H9 (cell line): ENCODE results near the gene FCHSD2. TPM values are rescaled to one million over a fixed set of nuclear protein-coding genes. Genes with fewer than 3 reads are reported as not detected.

Experiments
- DNase-seq: peaks from one replicate; pipeline ENCODE4 v3.0.0-alpha.2; 2017
- H2AFZ ChIP-seq: one replicate; pipeline ENCODE4 v1.6.1; 2013; ENCODE audit warnings: mild to moderate bottlenecking, low read length, control low read depth, moderate library complexity
- H2AK5ac ChIP-seq: 2 replicates; pipeline ENCODE4 v1.6.1; 2013; ENCODE audit warnings: low read length, control low read depth, mixed read lengths; ENCODE audit not compliant: insufficient read length
- H2BK120ac ChIP-seq: one replicate; pipeline ENCODE4 v1.6.1; 2013; ENCODE audit warnings: low read depth, mild to moderate bottlenecking, low read length, control low read depth, inconsistent platforms; ENCODE audit not compliant: poor library complexity, severe bottlenecking
- H2BK12ac ChIP-seq: 2 replicates; pipeline ENCODE4 v1.6.1; 2013; ENCODE audit warnings: low read length, control low read depth, mixed read lengths, low read depth; ENCODE audit not compliant: insufficient read length
- H2BK15ac ChIP-seq: 2 replicates; pipeline ENCODE4 v1.6.1; 2013; ENCODE audit warnings: low read depth, low read length, control low read depth
- H2BK20ac ChIP-seq: one replicate; pipeline ENCODE4 v1.6.1; 2013; ENCODE audit warnings: low read depth, mild to moderate bottlenecking, low read length, control low read depth, inconsistent platforms; ENCODE audit not compliant: poor library complexity, severe bottlenecking
- H2BK5ac ChIP-seq: 2 replicates; pipeline ENCODE4 v1.6.1; 2013; ENCODE audit warnings: low read length, control low read depth, mixed read lengths; ENCODE audit not compliant: insufficient read length
- H3K14ac ChIP-seq: 2 replicates; pipeline ENCODE4 v1.6.1; 2013; ENCODE audit warnings: low read length, control low read depth; ENCODE audit not compliant: insufficient read depth
- H3K18ac ChIP-seq: 2 replicates; pipeline ENCODE4 v1.6.1; 2013; ENCODE audit warnings: low read depth, mild to moderate bottlenecking, mixed read lengths, low read length, control low read depth; ENCODE audit not compliant: insufficient read length
- H3K23ac ChIP-seq: 2 replicates; pipeline ENCODE4 v1.6.1; 2013; ENCODE audit warnings: low read length, control low read depth, mixed read lengths, low read depth; ENCODE audit not compliant: insufficient read length
- H3K23me2 ChIP-seq: 2 replicates; pipeline ENCODE4 v1.6.1; 2013; ENCODE audit warnings: low read depth, mild to moderate bottlenecking, mixed read lengths, low read length, control low read depth; ENCODE audit not compliant: insufficient read length, poor library complexity, severe bottlenecking
- H3K27ac ChIP-seq: 2 replicates; pipeline ENCODE4 v1.5.1; 2013; ENCODE audit warnings: low read length, control low read depth, mixed read lengths, low read depth; ENCODE audit not compliant: insufficient read length
- H3K27me3 ChIP-seq: 2 replicates; pipeline ENCODE4 v1.6.1; 2013; ENCODE audit warnings: low read length, control low read depth, inconsistent platforms; ENCODE audit not compliant: insufficient read depth
- H3K4ac ChIP-seq: 2 replicates; pipeline ENCODE4 v1.6.1; 2013; ENCODE audit warnings: low read depth, mild to moderate bottlenecking, control low read depth, inconsistent platforms, low read length, moderate library complexity
- H3K4me1 ChIP-seq: 2 replicates; pipeline ENCODE4 v1.6.1; 2013; ENCODE audit warnings: low read length, control low read depth, inconsistent platforms; ENCODE audit not compliant: insufficient read depth
- H3K4me2 ChIP-seq: 2 replicates; pipeline ENCODE4 v1.6.1; 2013; ENCODE audit warnings: low read length, control low read depth, mixed read lengths; ENCODE audit not compliant: insufficient read length, insufficient read depth
- H3K56ac ChIP-seq: 2 replicates; pipeline ENCODE4 v1.6.1; 2013; ENCODE audit warnings: low read depth, mild to moderate bottlenecking, mixed read lengths, low read length, control low read depth; ENCODE audit not compliant: insufficient read length
- H3K79me1 ChIP-seq: 2 replicates; pipeline ENCODE4 v1.6.1; 2013; ENCODE audit warnings: low read depth, mild to moderate bottlenecking, moderate library complexity, low read length, control low read depth, inconsistent platforms; ENCODE audit not compliant: insufficient read depth, poor library complexity, severe bottlenecking
- H3K79me2 ChIP-seq: 2 replicates; pipeline ENCODE4 v1.6.1; 2013; ENCODE audit warnings: low read length, control low read depth, inconsistent platforms; ENCODE audit not compliant: insufficient read depth
- H3K9ac ChIP-seq: 2 replicates; pipeline ENCODE4 v1.6.1; 2013; ENCODE audit warnings: low read length, control low read depth, mixed read lengths; ENCODE audit not compliant: insufficient read length; ENCODE audit errors: extremely low read depth
- H3K9me3 ChIP-seq: one replicate; pipeline ENCODE4 v1.6.1; 2013; ENCODE audit warnings: low read depth, low read length, inconsistent platforms; ENCODE audit not compliant: control insufficient read depth
- H3T11ph ChIP-seq: one replicate; pipeline ENCODE4 v1.6.1; 2013; ENCODE audit warnings: mild to moderate bottlenecking, low read length, control low read depth, inconsistent platforms
- H4K20me1 ChIP-seq: one replicate; pipeline ENCODE4 v1.6.1; 2013; ENCODE audit not compliant: control insufficient read depth, insufficient read length, insufficient read depth
- H4K5ac ChIP-seq: 2 replicates; pipeline ENCODE4 v1.6.1; 2013; ENCODE audit warnings: low read depth, mild to moderate bottlenecking, mixed read lengths, low read length, control low read depth; ENCODE audit not compliant: insufficient read length
- H4K8ac ChIP-seq: replicated peaks from 2 replicates; pipeline ENCODE4 v1.6.1; 2013; ENCODE audit warnings: low read length, control low read depth, mixed read lengths, low read depth; ENCODE audit not compliant: insufficient read length
- H4K91ac ChIP-seq: 2 replicates; pipeline ENCODE4 v1.6.1; 2013; ENCODE audit warnings: low read depth, mild to moderate bottlenecking, moderate library complexity, mixed read lengths, low read length, control low read depth; ENCODE audit not compliant: insufficient read length
- H3K27ac Mint-ChIP-seq, 3 experiments: 2 replicates in 2 of 3; 3 replicates in 1 of 3; pipeline ENCODE4 v1.8.0; 2020 to 2021; ENCODE audit warnings: mixed read lengths in 3 of 3, mild to moderate bottlenecking in 1 of 3, moderate library complexity in 1 of 3
- H3K27me3 Mint-ChIP-seq: 2 replicates; pipeline ENCODE4 v1.8.0; 2021; ENCODE audit warnings: low read depth, mild to moderate bottlenecking, moderate library complexity, mixed read lengths
- H3K36me3 Mint-ChIP-seq, 3 experiments: 2 replicates in 2 of 3; 3 replicates in 1 of 3; pipeline ENCODE4 v1.8.0; 2020 to 2021; ENCODE audit warnings: low read depth in 3 of 3, mixed read lengths in 3 of 3; ENCODE audit not compliant: insufficient read depth in 1 of 3
- H3K4me1 Mint-ChIP-seq, 2 experiments: 2 replicates each; pipeline ENCODE4 v1.8.0; 2020; ENCODE audit warnings: mixed read lengths in 2 of 2
- H3K4me3 Mint-ChIP-seq, 2 experiments: 2 replicates in 1 of 2; 3 replicates in 1 of 2; pipeline ENCODE4 v1.8.0; 2020 to 2021; ENCODE audit warnings: mild to moderate bottlenecking in 2 of 2, mixed read lengths in 2 of 2, moderate library complexity in 1 of 2
- H3K9me3 Mint-ChIP-seq, 2 experiments: 2 replicates in 1 of 2; 3 replicates in 1 of 2; pipeline ENCODE4 v1.8.0; 2020; ENCODE audit warnings: mild to moderate bottlenecking in 2 of 2, mixed read lengths in 2 of 2, moderate library complexity in 1 of 2
- CTCF ChIP-seq: fragments of 200-600 bp; sonication (generic); conservative IDR thresholded peaks from 3 replicates; pipeline ENCODE4 v1.8.0; 2021; ENCODE audit warnings: antibody characterized with exemption, mild to moderate bottlenecking
- WGBS: extraction: QIAGEN DNeasy Blood & Tissue Kit; methylation state at CpG from one replicate; pipeline ENCODE4 v1.1.7; 2013; ENCODE audit warnings: missing lambda C conversion rate, low lambda C conversion rate, mixed read lengths; ENCODE audit not compliant: insufficient read length; ENCODE audit errors: extremely low coverage; 5-methylcytosine and 5-hydroxymethylcytosine counted together
- total RNA-seq: library from RNA; stranded (reverse); gene quantifications from 2 replicates; pipeline ENCODE4 v1.2.1, GENCODE V29; 2021

Gene FCHSD2
- total RNA-seq, 1 experiment from 2014 or later: 17.8 TPM

DNA sequence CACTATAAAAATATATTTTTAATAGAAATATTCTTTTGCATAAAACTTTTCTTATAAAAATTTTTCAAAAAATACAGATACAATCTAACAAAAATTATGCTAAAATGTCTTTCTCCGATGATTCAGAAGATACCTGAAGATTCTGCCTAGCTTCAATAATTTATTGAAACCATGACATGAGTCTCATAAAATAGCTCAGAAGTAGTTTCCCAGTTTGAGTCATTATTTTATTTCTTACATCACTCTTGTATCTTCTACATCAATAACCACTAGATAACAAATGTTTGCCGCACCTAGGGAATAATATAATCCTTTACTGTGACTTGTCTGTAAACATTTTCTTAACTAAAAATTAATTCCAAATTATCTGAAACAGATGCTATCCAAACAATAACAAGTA is 158.6 kb downstream of the FCHSD2 start:
- no peak overlapping the region for H3K4me2 ChIP-seq
- H3K9ac ChIP-seq: no peak overlapping the region
- H3K4me3 Mint-ChIP-seq: no peak overlapping the region
- no peak for TF ChIP-seq CTCF
- H2AK5ac ChIP-seq: no peak overlapping the region
- H4K5ac ChIP-seq: no peak overlapping the region
- no peak overlapping the region for H4K91ac ChIP-seq
- no peak overlapping the region for H2BK5ac ChIP-seq
- no peaks in the 10 kb centered on the region for H4K20me1 ChIP-seq
- no peaks in the 10 kb centered on the region for H3K27me3 ChIP-seq
- no peak overlapping the region for H2AFZ ChIP-seq
- H3K56ac ChIP-seq: no peak overlapping the region
- no peaks in the 10 kb centered on the region for H3K23me2 ChIP-seq
- H3K9me3 Mint-ChIP-seq: no peaks in the 10 kb centered on the region; a peak in 1 of 5 replicates
- H2BK15ac ChIP-seq: no peak overlapping the region
- H3K36me3 Mint-ChIP-seq: peaks cover 0 to 3% (median 2%) of the 10 kb centered on the region in 3 experiments; a peak in 2 of 7 replicates
- no CpG with 5 or more reads among the region's 2 CpGs for WGBS
- no peak overlapping the region for H2BK120ac ChIP-seq
- H3K14ac ChIP-seq: no peak overlapping the region
- H3K27ac ChIP-seq: no peak overlapping the region
- peaks cover 13 to 17% of the 10 kb centered on the region in 2 experiments for H3K4me1 Mint-ChIP-seq
- no peak overlapping the region for H3K4ac ChIP-seq
- no peak overlapping the region for H3K27ac Mint-ChIP-seq
- H3K27me3 Mint-ChIP-seq: no peaks in the 10 kb centered on the region
- no peak overlapping the region for H3T11ph ChIP-seq
- H3K23ac ChIP-seq: no peak overlapping the region
- no peaks in the 10 kb centered on the region for H3K79me1 ChIP-seq
- DNase-seq: no peak
- H3K18ac ChIP-seq: no peak overlapping the region
- no peak overlapping the region for H2BK12ac ChIP-seq
- no peak overlapping the region for H2BK20ac ChIP-seq
- no peaks in the 10 kb centered on the region for H3K79me2 ChIP-seq
- H3K9me3 ChIP-seq: no peaks in the 10 kb centered on the region
- no peak overlapping the region for H4K8ac ChIP-seq
- no peaks in the 10 kb centered on the region for H3K4me1 ChIP-seq
